Head of caudate nucleus (tissue), 42 donors: Measurements from ENCODE around the gene MYO9A.
"Not testable (repeated sequence)": the region's sequence is repeated elsewhere in the genome, so short reads cannot be mapped to it uniquely, and the experiment has no call there.

Experiments used
- DNase-seq, 42 donors: peaks; one replicate each; pipeline versions ENCODE4 v3.0.0 to v3.0.0-alpha.2; 2020 to 2021; ENCODE audit warnings: mixed read lengths in 7 of 42
- intact Hi-C: fragments of 100-400 bp; cut with DNase I; formaldehyde crosslinking; loops from one replicate; pipeline ENCODE4 v1.15.0; 2022

The MYO9A gene

DNA sequence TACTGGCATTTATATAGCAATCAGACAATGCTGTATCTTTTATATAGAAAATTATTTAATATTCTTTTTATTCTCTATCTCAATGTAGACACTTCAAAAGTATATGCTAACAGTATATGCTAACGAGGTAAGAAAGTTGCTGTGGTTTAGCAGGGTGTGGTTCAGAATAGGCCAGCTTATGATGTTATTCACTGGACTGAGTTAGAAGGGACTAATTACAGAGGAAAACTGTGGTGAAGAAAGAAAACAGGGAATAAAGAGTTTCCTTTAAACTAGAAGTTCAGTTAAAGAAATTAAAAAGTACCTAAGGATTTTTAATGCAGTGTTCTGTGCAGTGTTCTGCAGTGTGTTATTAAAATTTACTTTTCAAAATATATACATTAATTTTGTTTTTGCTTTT, 59.4 kb downstream of the MYO9A start:
- DNase-seq: no peak
- intact Hi-C loops: no loop called here

DNA sequence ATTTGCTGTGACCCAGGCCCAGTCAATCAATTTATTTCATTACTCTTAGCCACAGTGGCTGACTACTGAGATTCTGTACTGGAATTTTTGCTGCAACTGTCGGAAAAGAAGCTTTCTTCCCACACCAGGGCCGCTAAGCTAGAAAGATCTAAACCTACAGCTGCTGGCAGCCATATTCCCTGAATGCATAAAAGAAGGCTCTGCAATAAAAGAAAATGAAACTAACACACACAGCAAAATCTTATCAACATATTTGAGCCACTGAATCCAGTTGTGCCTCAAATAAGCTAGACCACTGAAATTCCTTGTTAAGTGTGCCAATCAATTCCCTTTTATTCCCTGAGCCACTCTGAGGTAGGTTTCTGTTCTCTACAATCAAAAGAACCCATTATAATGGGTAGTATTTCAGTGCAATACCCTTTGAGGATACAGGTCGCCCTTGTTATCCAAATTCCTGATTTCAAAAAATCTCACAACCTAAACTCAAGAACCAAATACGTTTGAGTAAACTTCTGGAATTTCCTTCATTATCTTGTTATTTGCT, 60.3 kb downstream of the MYO9A start:
- no peak for DNase-seq
- intact Hi-C loops: no loop called here

DNA sequence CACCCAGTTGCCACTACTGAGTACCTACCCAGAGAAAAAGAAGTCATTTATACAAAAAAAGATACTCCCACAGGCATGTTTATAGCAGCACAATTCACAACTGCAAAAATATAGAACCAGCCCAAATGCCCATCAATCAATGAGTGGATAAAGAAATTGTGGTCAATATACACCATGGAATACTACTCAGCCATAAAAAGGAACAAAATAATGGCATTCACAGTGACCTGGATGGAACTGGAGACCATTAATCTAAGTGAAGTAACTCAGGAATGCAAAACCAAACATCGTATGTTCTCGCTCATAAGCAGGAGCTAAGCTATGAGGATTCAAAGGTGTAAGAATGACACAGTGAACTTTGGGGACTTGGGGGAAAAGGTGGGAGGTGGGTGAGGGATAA, 61.7 kb downstream of the MYO9A start:
- DNase-seq, intact Hi-C loops: not testable (repeated sequence)

DNA sequence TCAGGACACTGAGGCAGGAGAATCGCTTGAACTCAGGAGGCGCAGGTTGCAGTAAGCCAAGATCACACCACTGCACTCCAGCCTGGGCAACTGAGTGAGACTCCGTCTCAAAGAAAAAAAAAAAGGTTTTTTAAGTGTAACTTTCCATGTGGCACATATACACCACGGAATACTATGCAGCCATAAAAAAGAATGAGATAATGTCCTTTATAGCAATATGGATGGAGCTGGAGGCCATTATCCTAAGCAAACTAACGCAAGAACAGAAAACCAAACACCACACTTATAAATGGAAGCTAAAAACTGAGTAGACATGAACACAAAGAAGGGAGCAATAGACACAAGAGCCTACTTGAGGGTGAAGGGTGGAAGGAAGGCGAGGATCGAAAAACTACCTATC, 64.7 kb downstream of the MYO9A start:
- DNase-seq, intact Hi-C loops: not testable (repeated sequence)

DNA sequence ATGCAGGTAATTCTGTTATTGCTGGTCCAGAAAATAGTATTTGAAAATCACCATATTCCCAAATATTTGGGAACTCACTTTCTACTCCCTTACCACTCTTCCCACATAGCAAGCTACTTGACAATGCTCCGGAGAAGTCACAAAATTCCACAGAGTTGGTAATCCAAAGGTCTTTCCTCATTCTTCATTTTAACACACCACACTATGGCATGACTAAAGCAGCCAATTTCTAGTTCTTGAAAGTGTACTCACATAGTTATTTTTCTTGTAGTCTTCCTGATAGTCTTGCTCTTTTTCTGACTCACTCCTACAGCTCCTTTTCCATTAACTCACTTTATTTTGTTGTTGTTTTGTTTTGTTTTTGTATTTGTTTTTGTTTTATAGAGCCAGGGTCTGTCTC, 67.2 kb downstream of the MYO9A start:
- intact Hi-C loops: no loop called here

DNA sequence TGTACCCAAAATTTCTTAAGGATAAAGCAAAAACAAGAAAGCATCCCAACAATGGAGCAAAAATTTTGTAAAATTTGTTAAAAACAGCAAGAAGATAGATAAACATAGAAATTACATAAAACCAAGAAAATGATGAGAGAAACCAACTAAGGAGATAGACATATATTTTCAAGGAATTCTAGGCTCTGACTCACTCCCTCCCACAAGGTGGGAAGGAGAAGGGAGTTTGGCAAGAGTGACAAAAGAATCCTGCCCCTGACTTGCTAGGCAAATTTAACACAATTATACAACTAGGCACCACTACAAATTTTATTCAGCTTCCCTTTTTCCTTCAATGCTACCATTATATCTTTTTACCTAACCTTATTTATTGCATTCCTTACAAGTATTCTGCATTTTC, 70.9 kb downstream of the MYO9A start:
- intact Hi-C loops: no loop called here
- DNase-seq: peak in 18 of 42 donors; percentile 21 to 77 (median 46)

More for the DNA sequence above, 67.2 kb downstream of the MYO9A start:
- DNase-seq: no peak

DNA sequence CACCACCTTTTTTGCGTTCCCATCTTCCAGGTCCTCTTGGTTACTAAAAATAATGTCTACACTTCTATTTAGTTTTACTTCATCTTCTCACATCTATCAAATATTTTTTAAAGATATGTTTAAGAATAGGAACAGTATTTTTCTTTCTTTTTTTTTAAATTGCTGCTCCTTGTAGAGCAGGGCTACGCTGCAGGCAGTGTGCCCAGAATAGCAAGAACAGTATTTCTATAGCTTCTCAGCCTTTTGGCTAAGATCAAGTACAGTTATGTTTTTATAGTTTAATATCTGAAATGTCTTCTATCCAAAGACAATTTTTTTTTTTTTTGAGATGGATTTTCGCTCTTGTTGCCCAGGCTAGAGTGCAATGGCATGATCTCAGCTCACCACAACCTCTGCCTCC, 73.0 kb downstream of the MYO9A start:
- intact Hi-C loops: no loop called here

DNA sequence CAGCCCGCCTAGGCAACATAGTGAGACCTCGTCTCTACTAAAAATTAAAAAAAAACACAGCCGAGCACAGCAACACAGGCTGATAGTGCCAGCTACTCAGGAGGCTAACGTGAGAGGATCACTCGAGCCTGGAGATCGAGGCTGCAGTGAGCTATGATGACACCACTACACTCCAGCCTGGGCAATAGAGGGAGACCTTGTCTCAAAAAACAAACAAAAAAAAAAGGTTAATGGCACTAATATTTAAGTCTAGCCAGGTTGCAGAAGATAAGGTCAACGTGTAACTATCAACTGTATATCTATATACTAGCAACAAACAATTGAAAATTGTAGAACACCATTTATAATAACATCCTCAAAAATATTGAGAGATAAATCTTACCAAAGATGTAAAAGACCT, 75.1 kb downstream of the MYO9A start:
- intact Hi-C loops: no loop called here
- no peak for DNase-seq

More for the DNA sequence above, 73.0 kb downstream of the MYO9A start:
- DNase-seq: peak in 1 of 42 donors; percentile 22

DNA sequence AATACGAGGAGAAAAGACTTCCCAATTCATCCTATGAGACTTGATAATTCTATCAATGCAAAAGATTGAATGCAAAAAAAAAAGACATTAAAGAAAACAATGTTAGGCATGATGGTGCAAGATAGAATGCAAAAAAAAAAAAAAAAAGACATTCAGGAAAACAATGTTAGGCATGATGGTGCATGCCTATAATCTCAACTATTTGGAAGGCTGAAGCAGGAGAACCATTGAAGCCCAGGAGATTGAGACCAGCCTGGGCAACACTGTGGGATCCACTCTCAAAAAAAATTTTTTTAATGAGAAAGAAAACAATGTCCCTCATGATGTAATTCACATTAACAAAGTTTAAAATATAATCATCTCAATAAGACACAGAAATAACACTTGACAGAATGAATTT, 75.9 kb downstream of the MYO9A start:
- intact Hi-C loops: no loop called here
- DNase-seq: no peak

DNA sequence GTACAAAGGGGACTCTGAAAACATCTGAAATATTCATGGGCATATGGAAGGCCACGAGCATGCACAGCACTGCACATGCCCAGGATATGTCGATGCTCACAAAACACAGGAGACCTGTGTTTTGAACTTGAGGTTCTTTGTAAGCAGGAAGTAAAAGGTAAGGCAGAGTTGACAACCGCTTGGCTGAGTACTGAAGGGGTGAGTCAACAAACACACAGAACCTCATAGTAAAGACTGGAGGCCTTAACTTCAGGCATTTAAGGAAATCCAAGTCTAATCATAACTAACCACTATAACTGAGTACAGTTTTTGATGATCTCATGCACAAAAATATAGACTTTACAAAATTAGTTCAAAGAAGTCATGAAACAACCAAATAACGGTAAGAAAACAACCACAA, 80.6 kb downstream of the MYO9A start:
- no peak for DNase-seq
- intact Hi-C loops: no loop called here

DNA sequence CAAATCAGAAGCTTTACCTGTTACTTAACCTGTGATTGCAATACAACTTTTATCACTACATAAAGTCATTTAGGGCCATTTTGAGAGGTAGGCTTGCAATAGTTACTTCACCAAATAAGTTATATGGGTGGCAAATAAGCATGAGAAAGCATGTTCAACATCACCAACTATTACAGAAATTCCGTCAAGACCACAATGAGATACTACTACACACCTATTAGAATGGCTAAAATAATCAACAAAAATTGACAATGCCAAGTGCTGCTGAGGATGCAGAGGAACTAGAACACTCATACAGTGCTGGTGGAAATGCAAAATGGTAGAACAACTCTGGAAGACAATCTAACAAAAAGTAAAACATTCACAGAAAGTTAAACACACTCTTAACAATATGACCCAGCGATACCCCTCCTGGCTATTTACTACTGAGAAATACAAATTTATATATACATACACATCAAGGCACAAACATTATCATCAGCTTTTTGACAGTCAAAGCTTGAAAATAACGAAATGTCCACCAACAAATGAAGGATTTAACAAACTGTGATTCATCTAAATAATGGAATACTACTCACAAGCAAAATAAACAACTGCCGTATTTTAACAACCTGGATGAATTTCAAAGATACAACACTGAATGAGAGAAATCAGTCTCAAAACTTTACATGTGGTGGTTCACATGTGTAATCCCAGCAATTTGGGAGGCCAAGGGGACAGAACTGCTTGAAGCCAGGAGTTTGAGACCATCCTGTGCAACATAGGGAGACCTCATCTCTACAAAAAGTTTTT, 82.9 kb downstream of the MYO9A start:
- no peak for DNase-seq
- intact Hi-C loops: no loop called here

DNA sequence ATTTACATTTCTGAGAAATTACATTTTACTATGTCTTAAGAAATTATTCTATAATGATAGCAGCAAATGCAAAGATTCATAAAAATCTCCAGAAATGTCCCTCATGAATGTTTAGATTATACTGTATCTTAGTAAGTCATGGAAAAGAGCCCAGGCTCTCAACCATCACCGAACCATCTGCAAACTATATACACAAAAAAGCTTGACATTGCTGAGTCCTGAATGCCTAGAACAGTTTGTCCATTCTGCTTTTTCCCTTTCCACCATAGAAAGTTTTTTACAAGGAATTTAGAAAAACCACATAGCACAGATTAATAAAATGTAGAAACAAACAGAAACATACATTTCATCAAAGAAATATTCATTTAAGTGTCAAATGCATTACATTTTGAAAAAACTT, 83.6 kb downstream of the MYO9A start:
- no peak for DNase-seq
- intact Hi-C loops: no loop called here

DNA sequence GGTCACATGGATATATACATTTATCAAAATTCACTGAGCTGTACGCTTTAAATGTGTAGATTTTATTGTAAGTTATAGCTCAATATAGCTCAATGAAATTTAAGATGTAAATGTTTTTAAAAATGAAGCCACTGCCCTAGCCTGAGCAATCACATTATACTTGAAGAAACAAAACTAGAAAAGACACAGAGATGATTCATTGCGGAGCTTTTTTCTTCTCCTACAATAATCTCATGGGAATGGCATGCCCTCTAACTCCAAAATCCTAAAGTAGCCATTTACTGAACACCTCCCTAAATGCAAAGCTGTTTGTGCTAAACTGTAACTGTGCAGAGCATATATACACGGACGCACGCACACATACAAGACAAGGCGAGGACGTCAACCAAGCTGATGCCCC, 84.2 kb downstream of the MYO9A start:
- DNase-seq: no peak
- intact Hi-C loops: no loop called here

DNA sequence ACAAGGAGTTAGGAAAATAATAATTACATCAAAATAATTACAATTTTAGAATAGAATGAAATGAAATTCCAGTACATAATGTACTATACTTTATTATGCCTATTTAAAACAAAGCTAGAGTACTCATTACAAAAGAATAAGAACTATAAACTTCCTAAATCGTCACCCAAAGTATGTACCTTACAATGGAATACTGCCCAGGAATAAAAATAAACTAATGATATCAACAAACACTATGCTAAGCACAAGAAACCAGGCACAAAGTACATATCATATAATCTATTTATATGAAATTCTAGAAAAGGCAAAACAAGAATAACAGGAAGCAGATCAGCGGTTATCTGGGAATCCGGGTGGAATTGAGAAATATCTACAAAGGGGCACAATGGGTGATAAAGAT, 84.7 kb downstream of the MYO9A start:
- intact Hi-C loops: no loop called here
- no peak for DNase-seq

DNA sequence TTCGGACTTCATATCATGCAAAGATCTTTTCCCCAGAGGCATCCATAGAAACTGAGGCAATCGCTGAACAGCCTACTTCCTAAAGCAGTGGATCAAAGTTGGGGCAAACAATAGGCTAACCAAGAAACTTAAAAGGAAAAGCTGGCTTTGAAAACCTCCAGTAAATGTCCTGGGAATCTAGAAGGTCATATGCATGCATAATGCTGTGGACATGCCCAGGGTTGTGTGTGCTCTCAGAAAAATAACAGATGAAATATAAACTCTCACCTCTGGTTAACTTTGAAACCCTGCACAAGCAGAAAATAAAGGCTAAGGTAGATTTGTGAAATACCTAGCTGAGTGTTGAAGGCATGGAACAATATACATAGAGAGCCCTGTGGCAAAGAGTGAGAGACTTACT, 96.3 kb downstream of the MYO9A start:
- no peak for DNase-seq
- intact Hi-C loops: no loop called here

DNA sequence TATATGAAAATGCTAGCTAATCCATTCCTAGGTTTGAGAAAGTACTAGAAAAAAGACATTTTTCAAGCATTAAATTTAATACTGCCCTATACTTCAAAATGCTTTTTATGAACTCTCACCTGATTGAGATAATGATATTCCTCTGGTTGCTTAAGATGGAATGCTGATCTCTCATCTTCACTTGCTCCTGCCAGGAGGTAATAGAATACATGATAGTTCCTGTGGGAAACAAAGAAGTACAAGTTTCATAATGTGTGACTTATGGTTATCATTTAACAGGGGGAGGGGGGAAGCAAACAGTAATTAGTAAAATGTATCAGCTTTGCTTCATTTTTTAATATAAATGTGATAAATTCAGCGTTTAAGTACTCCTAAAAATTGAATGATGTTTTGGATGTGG, 97.2 kb downstream of the MYO9A start:
- intact Hi-C loops: no loop called here
- DNase-seq: no peak

DNA sequence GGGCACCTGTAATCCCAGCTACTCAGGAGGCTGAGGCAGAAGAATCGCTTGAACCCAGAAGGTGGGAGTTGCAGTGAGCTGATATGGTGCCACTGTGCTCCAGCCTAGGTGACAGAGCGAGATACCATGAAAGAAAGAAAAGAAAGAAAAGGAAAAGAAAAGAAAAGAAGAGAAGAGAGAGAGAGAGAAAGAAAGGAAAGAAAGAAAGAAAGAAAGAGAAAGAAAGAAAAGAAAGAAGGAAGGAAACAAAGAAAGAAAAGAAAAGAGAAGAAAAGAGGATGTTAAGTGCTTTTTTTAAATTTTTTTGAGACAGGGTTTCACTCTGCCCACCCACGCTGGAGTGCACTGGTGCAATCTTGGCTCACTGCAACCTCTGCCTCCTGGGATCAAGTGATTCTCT, 103.4 kb downstream of the MYO9A start:
- DNase-seq, intact Hi-C loops: not testable (repeated sequence)

DNA sequence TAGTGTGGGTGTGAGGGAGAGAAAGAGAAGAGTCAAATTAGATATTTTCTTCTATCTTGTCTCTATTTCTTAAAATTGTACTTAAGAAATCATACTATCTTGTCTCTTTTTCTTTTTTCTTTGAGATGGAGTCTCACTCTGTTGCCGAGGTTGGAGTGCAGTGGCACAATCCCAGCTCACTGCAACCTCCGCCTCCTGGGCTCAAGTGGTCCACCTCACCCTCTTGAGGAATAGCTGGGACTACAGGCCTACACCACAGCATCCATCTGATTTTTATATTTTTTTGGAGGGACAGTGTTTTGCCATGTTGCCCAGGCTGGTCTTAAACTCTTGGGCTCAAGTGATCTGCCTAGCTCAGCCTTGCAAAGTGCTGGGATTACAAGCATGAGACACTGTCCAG, 104.2 kb downstream of the MYO9A start:
- intact Hi-C loops: no loop called here
- no peak for DNase-seq

DNA sequence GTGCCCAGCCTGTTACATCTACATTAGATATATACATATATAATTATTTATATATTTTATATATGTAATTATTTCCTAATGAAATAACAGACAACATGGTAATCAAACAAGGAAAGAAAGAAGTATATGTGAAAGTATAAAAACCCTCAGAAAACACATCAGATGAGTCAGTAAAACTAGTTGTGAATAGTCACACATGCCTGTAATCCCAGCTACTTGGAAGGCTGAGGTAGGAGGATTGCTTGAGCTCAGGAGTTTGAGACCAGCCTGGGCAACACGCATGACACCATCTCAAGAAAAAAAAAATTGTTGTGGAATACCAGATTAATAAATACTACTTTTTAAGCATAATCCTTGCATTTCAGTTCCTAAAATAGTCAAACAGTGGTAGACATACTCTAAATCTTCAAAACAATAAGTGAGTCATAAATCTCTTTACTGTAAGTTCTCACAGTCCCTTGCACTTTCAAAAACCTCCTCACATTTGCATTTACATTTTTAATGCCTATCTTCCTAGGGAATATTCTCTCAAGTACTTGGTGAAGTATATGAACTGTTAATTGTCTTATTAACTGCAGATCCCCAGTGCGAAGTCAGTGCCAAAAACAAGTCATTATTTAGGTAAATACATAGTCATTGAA, 106.5 kb downstream of the MYO9A start:
- no peak for DNase-seq
- intact Hi-C loops: no loop called here

DNA sequence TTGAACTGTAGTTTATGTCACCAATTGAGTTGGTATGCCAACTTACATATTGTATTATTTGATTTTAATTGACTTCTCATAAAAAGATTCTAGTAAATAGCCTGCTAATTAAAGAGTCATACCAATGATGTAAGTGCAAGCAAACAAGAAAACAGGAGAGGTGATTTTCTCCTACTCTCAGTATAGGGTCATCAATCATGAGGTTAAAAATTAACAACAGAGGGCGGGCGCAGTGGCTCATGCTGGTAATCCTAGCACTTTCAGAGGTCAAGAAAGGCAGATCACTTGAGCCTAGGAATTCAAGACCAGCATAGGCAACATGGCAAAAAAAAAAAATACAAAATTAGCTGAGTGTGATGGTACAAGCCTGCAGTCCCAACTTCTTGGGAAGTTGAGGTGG, 108.7 kb downstream of the MYO9A start:
- DNase-seq: no peak
- intact Hi-C loops: no loop called here

DNA sequence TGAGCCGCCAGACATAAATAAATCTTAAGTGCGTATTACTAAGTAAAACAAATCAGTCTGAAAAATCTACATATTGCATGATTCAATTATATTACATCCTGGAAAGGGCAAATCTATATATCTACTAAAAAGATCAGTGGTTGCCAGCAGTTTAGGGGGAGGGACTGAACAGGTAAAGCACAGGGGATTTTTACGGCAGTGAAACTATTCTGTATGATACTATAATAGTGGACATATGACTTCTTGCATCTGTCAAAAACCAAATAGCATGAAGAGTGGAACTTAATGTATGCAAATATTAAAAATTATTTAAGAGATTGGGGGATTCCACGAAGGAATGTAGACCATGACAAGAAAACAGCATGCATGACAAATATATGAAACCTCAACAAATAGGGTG, 111.6 kb downstream of the MYO9A start:
- intact Hi-C loops: no loop called here
- DNase-seq: no peak
